Measurements from ENCODE around the gene APPBP2.
"Not testable (repeated sequence)": the region's sequence is repeated elsewhere in the genome, so short reads cannot be mapped to it uniquely, and the experiment has no call there.

The APPBP2 gene, protein sequence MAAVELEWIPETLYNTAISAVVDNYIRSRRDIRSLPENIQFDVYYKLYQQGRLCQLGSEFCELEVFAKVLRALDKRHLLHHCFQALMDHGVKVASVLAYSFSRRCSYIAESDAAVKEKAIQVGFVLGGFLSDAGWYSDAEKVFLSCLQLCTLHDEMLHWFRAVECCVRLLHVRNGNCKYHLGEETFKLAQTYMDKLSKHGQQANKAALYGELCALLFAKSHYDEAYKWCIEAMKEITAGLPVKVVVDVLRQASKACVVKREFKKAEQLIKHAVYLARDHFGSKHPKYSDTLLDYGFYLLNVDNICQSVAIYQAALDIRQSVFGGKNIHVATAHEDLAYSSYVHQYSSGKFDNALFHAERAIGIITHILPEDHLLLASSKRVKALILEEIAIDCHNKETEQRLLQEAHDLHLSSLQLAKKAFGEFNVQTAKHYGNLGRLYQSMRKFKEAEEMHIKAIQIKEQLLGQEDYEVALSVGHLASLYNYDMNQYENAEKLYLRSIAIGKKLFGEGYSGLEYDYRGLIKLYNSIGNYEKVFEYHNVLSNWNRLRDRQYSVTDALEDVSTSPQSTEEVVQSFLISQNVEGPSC

DNA sequence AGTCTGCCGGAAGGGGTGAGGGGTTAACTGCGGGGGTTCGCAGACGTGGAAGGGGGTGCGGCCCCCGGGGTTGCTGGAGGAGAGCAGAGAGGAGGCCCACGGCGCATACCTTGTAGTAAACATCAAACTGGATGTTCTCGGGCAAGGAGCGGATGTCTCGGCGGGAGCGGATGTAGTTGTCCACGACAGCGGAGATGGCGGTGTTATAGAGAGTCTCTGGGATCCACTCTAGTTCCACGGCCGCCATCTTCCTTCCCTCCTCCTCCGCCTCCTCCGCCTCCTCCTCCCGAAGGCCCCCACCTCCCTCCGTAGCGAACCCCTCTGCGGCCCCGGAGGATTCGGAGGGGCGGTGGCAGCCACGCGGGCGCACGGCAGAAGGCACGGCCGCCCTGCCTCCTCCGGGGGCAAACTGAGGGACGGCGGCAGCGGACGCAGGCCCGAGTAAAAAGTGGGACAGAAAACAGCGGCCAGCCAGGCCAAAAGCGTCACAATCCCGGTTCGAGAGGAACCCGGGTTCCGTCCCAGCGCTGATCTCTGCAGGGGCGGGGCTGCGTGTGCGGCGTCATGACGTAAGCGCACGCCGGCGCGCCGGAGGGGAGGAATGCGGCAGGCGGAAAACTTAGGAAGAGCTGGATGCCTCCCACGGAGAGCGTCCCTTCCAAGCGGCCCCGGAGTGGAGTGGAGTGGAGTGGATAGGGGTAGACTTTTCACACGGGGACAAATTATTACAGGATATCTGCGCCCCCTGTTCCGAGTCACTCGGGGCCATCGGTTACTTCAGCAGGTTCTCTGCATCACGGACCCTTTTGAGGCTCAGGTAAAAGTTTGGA lies at the start of gene APPBP2:
APPBP2 (minus strand) TSS at position 558 of the 830 bp plus-strand sequence; CDS start at position 247, 311 bp downstream.
- DNase-seq (ENCODE audit: low read depth in 2 of 2): peak; percentile 44 to 66

DNA sequence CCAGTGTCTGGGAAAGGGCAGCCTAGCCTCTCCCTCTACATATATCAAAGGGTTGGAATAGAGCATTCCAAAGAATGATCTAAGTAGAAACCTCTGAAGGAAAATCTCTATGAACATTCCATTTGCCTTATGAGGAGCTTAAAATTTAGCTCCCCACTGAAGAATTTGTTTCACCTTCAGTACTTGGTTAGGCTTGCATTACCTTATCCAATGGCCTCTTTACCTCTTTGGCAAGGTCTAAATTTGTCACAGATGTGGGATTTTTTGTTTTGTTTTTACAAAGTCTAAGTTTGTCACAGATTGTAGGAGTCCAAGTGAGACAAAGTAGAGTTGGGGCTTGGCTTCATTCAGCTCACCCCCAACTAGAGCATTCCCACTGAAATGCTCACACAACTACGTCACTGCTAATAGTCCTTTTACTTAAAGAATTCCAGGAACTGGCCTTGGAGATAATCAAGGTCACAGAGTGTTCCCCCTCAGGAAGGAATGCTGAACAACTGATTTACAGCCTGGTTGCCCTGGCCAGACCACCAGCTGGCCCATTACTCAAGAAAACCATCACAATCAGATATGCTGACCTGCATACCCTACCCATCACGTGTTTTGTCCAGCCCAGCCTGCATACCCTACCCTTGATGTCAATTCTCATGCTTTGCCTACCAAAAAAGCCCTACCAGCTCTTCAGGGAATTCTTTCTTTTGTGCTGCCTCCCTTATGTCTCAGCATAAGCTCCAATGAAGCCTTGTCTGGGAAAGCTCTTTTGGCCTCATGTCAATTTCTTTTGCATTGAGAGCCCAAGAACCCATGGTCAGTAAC lies 47.4 kb upstream of the APPBP2 start:
- no peak for DNase-seq (ENCODE audit: low read depth in 2 of 2)

DNA sequence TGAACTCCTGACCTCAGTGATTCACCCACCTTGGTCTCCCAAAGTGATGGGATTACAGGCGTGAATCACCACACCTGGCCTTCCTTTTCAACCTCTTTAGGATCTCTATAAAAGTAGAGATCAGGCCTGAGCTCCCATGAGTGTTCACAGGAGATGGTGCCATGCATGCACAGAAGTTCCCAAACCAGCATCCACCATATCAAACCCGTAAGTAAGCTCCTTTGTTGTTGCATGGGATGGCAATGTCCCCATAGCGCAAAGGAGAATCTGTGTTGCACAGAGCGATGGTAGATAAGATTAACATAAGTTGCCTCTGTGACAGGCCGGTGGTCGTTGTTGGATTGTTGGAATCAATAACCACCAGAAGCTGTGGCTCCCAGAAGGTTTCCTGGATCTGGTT lies 39.2 kb upstream of the APPBP2 start:
- no peak for DNase-seq (ENCODE audit: low read depth in 2 of 2)

DNA sequence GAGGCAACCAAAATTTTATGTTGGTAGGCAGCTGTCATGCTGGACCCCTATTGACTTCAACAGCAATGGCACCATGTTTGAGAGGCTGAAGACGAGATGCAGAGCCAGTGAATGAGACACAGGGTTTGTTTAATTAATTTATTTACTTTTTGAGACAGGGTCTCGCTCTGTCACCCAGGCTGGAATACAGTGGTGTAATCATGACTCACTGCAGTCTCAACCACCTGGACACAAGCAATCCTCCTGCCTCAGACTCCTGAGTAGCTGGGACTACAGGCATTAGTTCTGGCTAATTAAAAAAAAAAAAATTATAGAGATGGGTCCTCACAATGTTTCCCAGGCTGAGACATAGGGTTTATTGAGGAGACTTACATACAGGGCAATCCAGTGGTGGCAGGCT lies 37.7 kb upstream of the APPBP2 start:
- DNase-seq (ENCODE audit: low read depth in 2 of 2): no peak

DNA sequence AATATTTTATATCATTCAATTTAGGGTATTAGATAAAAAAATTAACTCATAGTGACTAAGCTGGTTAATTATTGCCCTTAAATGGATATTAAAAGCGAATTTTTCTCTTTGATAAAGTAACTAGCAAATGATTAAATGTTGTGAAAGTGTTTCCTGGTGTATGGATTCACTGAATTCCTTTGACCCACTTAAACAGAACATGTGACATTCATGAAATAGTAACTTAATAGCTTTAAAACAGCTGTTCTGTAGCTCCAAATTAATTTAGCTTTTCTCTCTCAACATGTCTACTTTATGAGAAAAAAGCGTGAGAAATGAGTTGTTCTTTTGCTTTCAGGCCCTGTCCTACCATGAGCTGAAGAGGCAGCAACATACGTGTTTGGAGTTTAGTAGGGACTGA lies 36.4 kb upstream of the APPBP2 start:
- no peak for DNase-seq (ENCODE audit: low read depth in 2 of 2)

DNA sequence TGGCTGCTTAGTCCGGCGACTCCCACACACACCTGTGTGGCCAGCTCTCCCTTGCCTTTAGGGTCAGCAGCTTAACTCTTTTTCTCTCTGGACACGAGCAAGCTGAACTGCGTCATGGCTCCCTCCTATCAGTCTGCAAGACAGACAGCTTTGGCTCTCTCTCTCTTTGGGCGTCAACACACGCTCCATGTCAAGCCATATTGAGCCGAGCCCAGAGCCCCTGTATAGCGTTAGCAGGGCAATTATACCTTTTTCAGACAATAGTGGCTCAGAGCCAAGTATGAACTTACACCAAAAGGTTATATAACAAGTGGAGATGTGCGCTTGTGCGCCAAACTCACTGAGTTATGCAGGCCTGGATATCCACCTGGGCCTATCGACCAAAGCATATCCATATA lies 34.8 kb upstream of the APPBP2 start:
- DNase-seq (ENCODE audit: low read depth in 2 of 2): no peak

DNA sequence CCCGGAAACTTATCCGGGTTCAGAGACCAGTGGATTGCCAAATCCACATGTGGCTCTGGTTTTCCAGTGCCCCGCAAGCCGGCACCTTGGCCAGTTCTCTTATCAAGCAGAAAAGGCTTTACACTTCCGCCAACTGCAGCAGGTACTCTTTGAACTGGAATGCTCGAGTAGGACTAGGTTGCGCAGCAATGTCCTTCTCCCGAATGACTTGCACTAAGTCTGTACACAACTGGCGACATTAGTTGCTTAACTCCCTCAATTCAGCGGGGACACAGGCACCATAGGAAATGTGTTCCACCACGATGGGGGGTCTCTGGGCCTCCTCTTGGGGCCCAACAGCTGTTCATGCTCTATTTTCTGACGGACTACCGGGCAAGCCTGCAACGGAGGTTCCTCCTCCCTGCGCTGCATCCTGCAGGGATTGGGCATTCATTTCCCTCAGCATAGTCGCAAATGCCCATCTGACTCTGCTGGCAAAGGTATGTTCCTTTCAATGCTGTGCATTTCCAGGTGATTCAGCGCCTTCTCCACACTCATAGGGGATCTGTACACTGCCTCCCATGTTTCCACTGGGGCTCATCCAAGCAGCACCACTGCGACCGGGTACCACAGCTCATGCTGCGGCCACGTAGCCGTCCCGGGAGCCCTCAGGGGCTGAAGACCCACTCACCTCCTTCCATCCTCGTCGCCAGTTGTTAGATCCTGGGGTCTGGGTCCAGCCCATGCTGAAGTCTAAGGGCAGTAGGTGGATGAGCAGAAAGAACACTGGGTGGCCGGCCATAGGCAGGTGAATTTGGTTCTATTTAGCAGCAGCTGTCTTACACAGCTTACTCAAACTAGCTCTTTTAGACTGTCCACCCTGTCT lies 34.2 kb upstream of the APPBP2 start:
- no peak for DNase-seq (ENCODE audit: low read depth in 2 of 2)

DNA sequence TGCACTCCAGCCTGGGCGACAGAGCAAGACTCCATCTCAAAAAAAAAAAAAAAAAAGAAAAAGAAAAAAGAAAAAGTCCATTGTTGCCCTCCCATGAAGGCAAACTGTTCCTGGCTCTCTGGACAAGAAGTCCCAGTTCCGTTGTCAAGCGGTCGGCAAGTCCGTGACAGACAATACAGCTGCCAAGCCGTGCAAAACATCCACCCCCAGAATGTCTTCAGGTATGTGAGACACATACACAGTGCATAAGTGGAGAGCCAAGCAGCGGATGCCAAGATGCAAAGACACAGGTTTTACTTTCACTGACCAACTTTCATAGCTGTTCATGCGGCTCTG lies 33.6 kb upstream of the APPBP2 start:
- DNase-seq (ENCODE audit: low read depth in 2 of 2): no peak

DNA sequence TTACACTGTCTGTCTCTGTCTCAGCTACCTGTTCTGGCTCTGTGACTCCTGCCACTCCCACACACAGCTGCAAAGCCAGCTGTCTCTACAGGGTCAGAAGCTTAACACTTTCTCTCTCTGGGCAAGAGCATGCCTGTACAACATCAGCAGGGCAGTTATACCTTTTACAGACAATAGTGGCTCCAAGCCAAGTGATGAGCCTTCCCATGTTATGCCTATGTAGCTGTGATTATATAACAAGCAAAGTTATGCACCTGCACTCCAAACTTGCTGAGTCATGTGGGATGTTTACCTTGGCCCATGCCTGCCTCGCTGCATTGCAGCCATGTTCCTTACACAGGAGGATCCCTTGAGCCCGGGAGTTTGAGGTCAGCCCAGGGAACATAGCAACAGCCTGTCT lies 31.8 kb upstream of the APPBP2 start:
- DNase-seq (ENCODE audit: low read depth in 2 of 2): no peak

DNA sequence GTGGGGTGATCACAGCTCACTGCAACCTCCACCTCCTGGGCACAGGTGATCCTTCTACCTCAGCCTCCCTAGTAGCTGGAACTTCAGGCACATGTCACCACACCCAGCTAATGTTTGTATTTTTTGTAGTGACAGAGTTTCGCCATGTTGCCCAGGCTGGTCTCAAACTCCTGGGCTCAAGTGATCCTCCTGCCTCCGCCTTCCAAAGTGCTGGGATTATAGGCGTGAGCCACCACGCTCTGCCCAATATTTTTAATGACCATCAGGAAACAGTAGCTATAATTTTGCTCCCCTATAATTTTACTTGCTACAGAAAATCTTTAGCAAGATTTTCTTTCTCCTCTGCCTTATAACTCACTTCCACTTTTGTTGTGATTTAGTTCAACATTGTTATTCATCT lies 29.7 kb upstream of the APPBP2 start:
- no peak for DNase-seq (ENCODE audit: low read depth in 2 of 2)

DNA sequence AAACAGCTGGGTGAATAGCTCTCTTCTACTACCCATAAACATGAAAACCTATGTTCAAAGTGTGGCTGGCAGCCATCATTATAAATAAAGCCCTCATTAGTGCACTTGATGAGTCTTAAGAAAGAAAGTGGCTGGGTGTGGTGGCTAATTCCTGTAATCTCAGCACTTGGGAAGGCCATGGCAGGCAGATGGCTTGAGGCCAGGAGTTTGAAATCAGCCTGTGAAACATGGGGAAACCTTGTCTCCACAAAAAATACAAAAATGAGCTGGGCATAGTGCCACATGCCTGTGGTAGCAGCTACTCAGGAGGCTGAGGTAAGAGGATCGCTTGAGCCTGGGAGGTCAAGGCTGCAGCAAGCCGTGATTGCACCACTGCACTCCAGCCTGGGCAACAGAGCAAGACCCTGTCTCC lies 28.3 kb upstream of the APPBP2 start:
- DNase-seq (ENCODE audit: low read depth in 2 of 2): no peak

DNA sequence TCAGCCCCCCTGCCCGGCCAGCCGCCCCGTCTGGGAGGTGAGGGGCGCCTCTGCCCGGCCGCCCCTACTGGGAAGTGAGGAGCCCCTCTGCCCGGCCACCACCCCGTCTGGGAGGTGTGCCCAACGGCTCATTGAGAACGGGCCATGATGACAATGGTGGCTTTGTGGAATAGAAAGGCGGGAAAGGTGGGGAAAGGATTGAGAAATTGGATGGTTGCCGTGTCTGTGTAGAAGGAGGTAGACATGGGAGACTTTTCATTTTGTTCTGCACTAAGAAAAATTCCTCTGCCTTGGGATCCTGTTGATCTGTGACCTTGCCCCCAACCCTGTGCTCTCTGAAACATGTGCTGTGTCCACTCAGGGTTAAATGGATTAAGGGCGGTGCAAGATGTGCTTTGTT lies 26.2 kb upstream of the APPBP2 start:
- DNase-seq (ENCODE audit: low read depth in 2 of 2): not testable (repeated sequence)

DNA sequence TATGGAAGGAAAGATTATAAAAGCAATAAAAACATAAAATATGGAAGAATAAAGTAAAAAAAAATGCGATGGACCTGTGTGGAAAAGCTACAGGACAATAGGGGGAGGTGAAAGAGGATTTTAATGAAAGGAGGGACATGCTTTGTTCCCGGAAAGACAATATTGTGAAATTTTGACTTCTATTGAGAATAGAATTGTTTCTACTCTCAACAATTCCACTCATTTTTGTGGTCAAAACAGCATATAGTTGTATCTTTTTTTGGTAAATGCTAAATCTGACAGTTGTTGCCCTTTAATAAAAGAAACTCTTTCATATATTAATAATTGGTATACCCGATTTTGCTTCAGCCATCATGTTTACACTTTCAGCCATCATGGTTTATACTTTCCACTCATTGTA lies 22.9 kb upstream of the APPBP2 start:
- no peak for DNase-seq (ENCODE audit: low read depth in 2 of 2)

DNA sequence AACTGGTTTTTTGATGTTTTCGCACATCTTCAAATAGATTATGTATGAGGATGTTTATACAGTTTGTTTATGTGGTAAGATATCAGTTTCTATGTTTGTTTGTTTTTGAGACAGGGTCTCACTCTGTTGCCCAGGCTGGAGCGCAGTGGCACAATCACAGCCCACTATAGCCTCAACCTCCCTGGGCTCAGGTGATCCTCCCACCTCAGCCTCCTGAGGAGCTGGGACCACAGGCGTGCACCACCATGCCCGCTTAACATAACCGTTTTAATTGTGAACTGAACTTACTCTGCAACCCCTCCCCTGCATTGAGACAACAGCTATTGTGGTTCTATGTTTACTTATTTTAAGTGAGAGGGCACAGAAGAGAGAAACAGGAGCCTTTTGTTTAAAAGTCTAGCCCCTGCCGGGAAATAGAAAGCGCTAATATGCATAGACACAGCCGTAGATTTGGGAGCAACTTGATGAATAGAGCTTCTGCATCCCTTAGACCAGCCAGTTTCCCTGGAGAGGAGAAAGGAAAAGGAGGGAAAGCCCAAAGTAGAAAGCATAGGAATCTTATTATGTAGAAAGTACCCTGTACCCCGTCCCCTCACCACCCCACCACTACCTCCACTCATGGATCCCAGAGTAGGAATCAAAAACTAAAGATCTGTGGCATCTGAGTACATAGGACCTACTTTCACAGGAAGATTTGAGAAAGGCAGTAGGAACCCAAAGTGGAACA lies 19.6 kb upstream of the APPBP2 start:
- DNase-seq (ENCODE audit: low read depth in 2 of 2): no peak

DNA sequence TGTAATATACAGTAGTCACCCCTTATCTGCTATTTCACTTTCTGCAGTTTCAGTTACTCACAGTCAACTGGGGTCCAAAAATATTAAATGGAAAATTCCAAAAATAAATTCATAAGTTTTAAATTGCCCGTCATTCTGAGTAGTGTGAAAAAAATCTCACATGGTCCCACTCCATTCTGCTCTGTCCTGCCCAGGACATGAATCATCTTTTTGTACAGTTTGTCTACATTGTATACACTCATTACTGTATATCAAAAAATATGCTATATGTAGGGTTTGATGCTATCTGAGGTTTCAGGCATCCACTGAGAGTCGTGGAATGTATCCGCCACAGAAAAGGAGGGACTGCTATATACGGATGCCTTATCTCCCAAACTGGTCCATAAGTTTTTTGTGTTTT lies 16.0 kb upstream of the APPBP2 start:
- no peak for DNase-seq (ENCODE audit: low read depth in 2 of 2)

DNA sequence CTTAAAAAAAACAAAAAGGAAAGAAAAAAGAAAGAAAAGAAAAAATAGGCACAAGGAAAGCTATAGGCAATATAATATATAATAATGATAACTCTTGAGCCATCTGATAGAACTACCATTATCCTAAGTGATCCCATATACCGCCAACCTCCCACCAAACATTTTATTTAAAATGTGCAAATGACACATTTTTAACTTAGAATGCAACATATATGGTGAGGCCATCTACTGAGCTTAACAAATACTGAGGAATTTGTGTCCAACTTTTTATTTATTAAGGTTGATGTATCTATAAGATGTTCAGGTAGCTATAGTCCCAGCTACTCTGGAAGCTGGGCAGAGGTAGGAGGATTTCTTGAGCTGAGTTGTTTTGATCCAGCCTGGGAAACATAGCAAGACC lies 14.4 kb upstream of the APPBP2 start:
- no peak for DNase-seq (ENCODE audit: low read depth in 2 of 2)

DNA sequence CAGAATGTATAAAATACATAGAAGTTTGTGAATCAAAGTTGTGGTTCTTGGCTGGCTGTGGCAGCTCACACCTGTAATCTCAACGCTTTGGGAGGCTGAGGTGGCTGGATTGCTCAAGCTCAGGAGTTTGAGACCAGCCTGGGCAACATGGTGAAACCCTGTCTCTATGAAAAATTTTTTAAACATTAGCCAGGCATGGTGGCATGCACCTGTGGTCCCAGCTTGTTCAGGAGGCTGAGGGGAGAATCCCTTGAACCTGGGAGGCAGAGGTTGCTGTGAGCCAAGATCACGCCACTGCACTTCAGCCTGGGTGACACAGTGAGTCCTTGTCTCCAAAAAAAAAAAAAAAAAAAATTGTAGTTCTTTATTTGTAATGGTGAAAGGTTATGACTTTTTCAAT lies 13.8 kb upstream of the APPBP2 start:
- no peak for DNase-seq (ENCODE audit: low read depth in 2 of 2)

DNA sequence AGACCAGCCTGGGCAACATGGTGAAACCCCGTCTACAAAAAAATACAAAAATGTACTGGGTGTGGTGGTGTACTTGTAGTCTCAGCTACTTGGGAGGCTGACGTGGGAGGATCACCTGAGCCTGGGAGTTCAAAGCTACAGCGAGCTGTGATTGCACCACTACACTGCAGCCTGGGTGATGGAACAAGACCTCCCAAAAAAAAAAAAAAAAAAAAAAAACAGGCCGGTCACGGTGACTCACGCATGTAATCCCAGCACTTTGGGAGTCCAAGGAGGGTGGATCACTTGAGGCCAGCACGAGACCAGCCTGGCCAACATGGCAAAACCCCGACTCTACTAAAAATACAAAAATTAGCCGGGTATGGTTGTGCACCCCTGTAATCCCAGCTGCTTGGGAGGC lies 12.7 kb upstream of the APPBP2 start:
- DNase-seq (ENCODE audit: low read depth in 2 of 2): no peak

DNA sequence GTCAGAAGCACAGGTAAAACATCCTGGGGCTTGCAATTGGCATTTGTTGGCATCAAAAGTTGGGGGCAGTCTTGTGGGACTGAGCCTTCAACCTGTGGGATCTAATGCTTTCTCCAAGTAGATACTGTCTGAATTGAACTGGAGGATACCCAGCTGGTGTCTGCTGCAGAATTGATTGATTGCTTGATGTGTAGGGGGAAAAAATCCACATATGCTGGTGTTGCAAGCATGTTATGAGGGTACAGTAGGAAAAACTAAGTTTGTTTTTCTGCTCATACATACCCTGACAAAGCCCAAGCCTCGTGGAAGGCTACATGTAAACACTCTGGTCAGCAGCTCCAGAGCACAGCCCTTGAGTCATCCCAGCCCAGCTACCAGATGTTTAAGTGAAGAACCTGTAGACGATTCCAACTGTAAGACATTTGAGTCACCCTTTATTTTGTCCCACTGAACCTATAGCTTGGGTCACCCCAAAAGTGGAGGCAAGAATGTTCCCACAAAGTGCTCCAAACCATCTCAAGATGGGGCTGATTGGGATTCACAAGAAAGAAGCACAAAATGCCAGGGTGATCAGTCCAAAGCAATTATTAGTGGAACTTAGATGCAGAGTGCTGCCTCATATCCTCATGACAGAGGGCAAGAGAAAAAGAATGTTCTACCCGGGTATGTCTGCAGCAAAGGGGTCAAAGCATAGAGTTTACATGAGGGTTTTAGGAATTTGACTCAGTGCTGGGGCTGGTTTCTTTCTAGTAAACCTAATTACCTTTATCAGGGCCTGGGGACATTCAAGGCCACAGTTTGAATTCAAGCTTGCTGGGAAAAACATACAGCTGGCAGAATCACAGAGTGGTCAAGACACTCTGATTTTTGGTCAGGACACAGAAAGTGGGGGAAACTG lies 9.6 kb upstream of the APPBP2 start:
- DNase-seq (ENCODE audit: low read depth in 2 of 2): no peak

All from stimulated activated CD8-positive, alpha-beta memory T cell treated with anti-CD3 and anti-CD28 coated beads, Interleukin-7, amount 100 ng/mL, for 4 hours (primary cell).